Activated T-cell treated with anti-CD3 and anti-CD28 coated beads for 4 hours (primary cell): ENCODE results near the gene PLXND1.
"Not testable (repeated sequence)": the region's sequence is repeated elsewhere in the genome, so short reads cannot be mapped to it uniquely, and the experiment has no call there.

Source experiments
- DNase-seq: peaks from one replicate; pipeline ENCODE4 v3.0.0-alpha.2; 2020

Gene PLXND1

GRCh38 chr3:129612534-129613366, 6.3 kb upstream of the PLXND1 start:
- DNase-seq, result no peak

- no peak for DNase-seq
Measured at GRCh38 chr3:129611812-129612533, 5.5 kb upstream of the PLXND1 start.

DNA sequence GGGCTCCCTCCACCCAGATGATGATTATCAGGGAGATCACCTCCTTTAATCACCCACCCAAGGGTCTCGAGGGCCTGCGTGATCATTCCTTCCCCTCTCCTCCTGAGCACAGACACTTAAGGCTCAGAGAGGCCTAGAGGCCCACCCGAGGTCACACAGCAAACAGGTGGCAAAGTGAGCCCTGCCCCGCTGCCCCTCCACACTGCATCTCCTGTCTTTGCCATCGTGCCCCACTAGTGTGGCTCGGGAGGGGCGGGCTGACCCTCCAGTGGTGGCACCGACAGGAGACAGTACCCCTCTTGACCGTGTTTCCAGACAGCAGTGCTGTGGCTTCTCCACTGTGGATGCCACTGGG, 4.9 kb upstream of the PLXND1 start:
- DNase-seq, result no peak

DNA sequence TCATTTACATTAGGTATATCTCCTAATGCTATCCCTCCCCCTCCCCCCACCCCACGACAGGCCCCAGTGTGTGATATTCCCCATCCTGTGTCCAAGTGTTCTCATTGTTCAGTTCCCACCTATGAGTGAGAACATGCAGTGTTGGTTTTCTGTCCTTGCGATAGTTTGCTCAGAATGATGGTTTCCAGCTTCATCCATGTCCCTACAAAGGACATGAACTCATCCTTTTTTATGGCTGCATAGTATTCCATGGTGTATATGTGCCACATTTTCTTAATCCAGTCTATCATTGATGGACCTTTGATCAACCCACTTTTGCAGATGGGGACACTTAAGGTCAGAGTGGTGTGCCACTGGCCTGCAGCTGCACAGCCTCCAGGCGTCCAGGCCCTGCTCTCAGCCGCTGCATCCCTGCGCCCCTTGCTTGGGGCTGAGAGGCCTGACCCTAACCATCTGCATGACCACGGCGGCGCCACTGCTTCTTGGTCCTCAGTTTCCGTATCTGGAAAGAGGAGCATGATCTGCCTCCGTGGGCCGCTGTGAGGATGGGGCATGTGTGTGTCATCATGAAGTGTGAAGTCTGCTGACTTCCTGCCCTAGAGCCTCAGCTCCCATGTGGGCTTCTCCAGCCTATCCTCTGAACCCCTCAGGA, 4.4 kb upstream of the PLXND1 start:
- DNase-seq, result not testable (repeated sequence)

GRCh38 chr3:129610276-129610675, 3.8 kb upstream of the PLXND1 start:
- no peak for DNase-seq

- DNase-seq, result no peak
Measured at GRCh38 chr3:129609591-129610182, 3.2 kb upstream of the PLXND1 start.

GRCh38 chr3:129608936-129609590, 2.6 kb upstream of the PLXND1 start:
- DNase-seq, result no peak

DNA sequence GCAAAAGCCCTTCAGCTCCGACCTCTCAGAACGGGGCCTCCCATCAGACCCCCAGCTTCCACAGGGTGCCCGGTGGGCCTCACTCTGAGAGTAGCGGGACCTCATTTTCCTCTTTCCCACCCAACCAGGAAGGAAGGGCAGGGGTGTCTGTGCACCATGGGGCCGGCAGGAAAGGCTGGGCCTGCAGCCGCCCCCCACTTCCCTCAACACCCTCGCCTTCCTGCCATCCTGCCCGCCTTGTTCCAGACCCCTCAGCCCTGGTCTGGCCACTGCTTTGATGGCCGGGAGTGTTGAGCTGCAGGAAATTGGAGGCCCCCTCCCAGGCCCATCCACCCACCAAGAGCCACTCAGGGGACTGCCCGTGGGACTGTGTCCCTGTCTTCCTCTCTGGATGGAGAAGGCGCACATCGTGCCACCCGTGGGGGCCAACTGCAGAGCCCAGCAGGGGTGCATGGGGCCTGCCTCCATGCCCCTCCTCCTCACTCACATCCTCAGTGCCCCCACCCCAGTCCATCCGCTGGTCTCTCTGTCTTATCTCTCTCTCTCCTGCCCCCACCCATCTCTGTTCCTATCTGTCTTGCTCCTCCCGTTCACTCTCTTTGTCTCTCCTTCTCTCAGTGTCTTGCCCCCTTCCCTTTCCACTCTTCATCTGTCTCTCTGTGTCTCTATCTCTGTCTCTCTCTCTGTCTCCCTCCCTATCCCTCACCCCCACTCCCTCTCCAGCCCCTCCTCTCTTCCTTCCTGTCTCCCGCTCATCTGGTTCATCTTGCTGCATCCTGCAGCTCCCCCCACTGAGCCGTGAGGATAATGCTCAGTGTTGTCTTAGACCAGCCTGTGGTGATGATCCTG, 1.8 kb upstream of the PLXND1 start:
- no peak for DNase-seq

DNA sequence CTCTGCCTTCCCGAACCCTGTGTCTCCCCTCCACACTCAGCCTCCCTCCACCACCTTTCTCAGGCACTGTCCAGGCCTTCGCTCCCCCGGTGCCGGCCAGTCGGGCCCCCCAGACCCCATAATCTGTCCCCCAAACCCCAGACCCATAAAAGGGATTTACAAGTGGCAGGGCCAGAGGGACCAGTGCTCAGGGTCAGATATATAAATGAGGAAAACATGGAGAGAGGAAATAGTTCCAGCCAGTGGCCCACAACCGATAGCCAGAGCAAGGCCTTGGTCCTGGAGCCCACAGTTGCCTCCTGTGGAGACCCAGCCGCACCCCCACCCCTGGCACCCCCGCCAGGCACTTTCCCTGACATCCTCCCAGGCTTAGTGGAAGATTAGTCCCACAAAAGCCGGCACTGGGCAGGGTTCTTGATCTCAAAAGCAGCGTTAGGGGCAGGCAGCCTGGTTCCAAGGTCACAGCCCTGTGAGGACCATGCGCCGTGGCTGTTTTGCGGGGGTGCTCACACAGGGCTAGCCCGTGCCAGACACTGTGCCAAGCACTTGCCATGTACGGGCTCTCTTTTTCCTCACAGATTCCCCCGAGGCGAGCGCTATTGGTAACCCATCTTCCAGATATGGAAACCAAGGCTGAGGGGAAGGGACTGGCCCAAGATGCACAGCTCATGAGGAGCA, 1.1 kb upstream of the PLXND1 start:
- no peak for DNase-seq

GRCh38 chr3:129605922-129606635, 397 bp downstream of the PLXND1 start:
- DNase-seq, result no peak

- DNase-seq, result no peak
Measured at GRCh38 chr3:129605203-129605921, 1.1 kb downstream of the PLXND1 start.

- DNase-seq, result no peak
Measured at GRCh38 chr3:129604767-129605166, 1.7 kb downstream of the PLXND1 start.

DNA sequence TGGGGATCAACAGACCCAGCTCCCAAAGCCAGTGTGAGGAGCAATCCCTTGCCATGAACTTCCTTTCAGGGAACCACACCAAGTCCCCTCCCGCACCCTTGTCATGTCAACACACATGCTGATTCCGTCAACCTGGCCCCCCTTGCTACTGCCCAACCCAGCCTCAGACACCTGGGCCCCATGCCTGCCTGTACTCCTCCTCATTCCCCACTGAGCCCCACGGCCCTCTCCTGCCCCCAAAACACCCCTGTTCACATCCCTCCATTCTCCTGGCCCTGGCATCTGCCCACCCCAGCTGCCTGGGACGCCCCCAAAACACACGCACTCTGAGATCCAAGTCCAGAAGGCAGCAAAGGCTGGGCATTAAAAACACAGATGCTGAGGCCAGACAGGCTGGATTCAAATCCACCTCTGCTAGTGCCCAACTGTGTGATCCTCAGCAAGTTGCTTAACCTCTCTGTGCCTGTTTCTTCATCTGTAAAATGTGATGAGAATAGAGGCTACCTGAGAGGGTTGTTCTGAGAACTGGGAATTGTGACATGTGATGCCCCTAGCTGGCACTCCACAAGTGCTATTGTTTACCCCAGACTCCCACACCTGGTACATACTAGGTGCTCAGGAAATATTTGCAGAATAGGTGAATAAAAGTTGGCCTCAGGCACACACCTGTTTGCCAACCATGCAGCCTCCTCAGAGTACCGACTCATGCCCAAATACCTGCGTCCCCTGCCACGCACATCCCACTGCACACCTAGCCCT, 2.3 kb downstream of the PLXND1 start:
- no peak for DNase-seq

DNA sequence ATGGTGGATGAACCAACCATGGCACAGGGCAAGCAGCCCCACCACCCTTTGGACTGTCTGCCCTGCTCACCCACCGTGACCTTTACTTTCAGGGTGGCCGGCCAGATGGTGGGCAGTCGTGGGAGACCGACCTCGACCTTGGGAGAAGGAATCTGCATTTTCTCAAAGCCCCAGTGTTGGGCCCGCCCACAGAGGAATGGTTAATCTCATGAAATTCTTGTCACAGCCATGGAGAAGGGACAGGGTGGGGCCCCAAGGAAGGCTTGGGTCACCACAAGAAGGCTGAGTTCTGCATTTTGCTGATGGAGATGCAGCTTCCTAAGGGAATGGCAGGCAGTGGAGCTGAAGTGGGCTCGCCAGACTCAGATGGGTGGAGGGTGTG, 2.9 kb downstream of the PLXND1 start:
- DNase-seq, result no peak

- DNase-seq, result no peak
Measured at GRCh38 chr3:129602730-129603560, 3.5 kb downstream of the PLXND1 start.

- no peak for DNase-seq
Measured at GRCh38 chr3:129602309-129602708, 4.2 kb downstream of the PLXND1 start.

GRCh38 chr3:129601713-129602112, 4.8 kb downstream of the PLXND1 start:
- DNase-seq, result no peak

GRCh38 chr3:129600348-129600747, 6.1 kb downstream of the PLXND1 start:
- DNase-seq, result no peak
